Epithelial cell of esophagus (primary cell): ENCODE results near the gene CUBN.
A peak's percentile ranks its signal among the peaks of the same experiment; 100 is the strongest.

Experiments used
- DNase-seq: peaks from one replicate; pipeline ENCODE4 v3.0.0; 2010; ENCODE audit warnings: low read depth
- H3K4me3 ChIP-seq: 2 replicates; pipeline ENCODE4 v1.5.1; 2011; ENCODE audit warnings: mild to moderate bottlenecking, low read length, control low read depth
- CTCF ChIP-seq: IDR thresholded peaks from 2 replicates; pipeline ENCODE4 v1.5.1; 2011; ENCODE audit warnings: low read depth, mild to moderate bottlenecking, low read length, control low read depth, inconsistent platforms; ENCODE audit not compliant: insufficient read depth; ENCODE audit errors: missing control alignments

CUBN gene

GRCh38 chr10:16820421-16820820 lies 309.2 kb downstream of the CUBN start:
- no peak for TF ChIP-seq CTCF
- no peak overlapping the region for H3K4me3 ChIP-seq
- DNase-seq: no peak

- DNase-seq: no peak
- H3K4me3 ChIP-seq: no peak overlapping the region
- TF ChIP-seq CTCF: no peak
Measured at GRCh38 chr10:16820018-16820417, 309.6 kb downstream of the CUBN start.

GRCh38 chr10:16819436-16819835 lies 310.2 kb downstream of the CUBN start:
- no peak for TF ChIP-seq CTCF
- H3K4me3 ChIP-seq: no peak overlapping the region
- no peak for DNase-seq

GRCh38 chr10:16819026-16819425 lies 310.6 kb downstream of the CUBN start:
- no peak for TF ChIP-seq CTCF
- DNase-seq: no peak
- H3K4me3 ChIP-seq: no peak overlapping the region

GRCh38 chr10:16817125-16818019 lies 312.2 kb downstream of the CUBN start, which contains the start of gene RSU1:
TSS of gene RSU1 (minus strand) at chr10:16817424. CDS start at chr10:16817081, 343 bp downstream.
- no peak for TF ChIP-seq CTCF

GRCh38 chr10:16816830-16817124 lies 312.8 kb downstream of the CUBN start:
- TF ChIP-seq CTCF: no peak
- DNase-seq: no peak
- H3K4me3 ChIP-seq: peak overlapping the region; percentile 91

More at GRCh38 chr10:16817125-16818019, 312.2 kb downstream of the CUBN start, which contains the start of gene RSU1:
- peak; percentile 100 for DNase-seq
- H3K4me3 ChIP-seq: peak within 1 kb of the TSS; percentile 91

- peak; percentile 4 for TF ChIP-seq CTCF
- peak; percentile 18 for DNase-seq
- peak overlapping the region; percentile 91 for H3K4me3 ChIP-seq
Measured at GRCh38 chr10:16816171-16816570, 313.4 kb downstream of the CUBN start.
